ENCODE measurements around the gene MEI1.

MEI1 gene

GRCh38 chr22:41781507-41781906 is 82.2 kb downstream of the MEI1 start:
- DNase-seq (ENCODE audit: low read depth in 2 of 2): no peak

GRCh38 chr22:41782316-41782715 is 83.0 kb downstream of the MEI1 start:
- no peak for DNase-seq (ENCODE audit: low read depth in 2 of 2)

- no peak for DNase-seq (ENCODE audit: low read depth in 2 of 2)
Observed at GRCh38 chr22:41782751-41783150, 83.4 kb downstream of the MEI1 start.

DNA sequence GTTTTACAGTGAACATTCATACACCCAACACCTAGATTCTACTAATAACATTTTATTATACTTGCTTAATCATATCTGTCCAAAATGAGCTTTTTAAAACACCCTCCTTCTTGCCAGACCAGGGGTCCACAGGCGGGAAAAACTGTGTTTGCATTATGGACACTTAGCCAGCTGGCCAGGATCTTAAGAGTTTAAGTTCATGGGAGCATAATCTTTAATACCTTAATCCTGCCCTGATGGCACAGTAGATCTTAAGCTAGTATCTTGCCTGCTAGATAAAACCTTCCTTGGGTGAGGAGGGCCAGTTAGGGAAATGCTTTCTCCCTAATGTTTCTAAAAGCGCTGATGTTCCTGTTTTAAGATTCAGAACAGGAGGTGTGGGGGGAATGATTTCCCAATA is 88.0 kb downstream of the MEI1 start:
- no peak for DNase-seq (ENCODE audit: low read depth in 2 of 2)

- no peak for DNase-seq (ENCODE audit: low read depth in 2 of 2)
Observed at GRCh38 chr22:41793871-41794270, 94.6 kb downstream of the MEI1 start.

DNA sequence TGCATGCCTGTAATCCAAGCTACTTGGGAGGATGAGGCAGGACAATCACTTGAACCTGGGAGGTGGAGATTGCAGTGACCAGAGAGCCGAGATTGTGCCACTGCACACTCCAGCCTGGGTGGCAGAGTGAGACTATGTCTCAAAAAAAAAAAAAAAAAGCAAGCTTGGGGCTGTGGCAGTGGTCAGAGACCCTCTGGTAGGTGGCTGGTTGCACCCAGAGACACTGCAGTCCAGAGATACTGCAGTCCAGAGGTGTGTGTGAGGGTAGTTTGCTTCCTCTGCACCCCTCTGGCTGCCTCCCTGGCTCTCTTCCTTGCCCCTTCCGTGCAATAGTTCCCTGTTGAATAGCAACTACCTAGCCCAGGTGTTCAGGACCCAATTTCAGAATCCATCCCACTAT is 99.4 kb downstream of the MEI1 start:
- DNase-seq (ENCODE audit: low read depth in 2 of 2): no peak

GRCh38 chr22:41799486-41800347 is 100.4 kb downstream of the MEI1 start:
- DNase-seq (ENCODE audit: low read depth in 2 of 2): no peak

GRCh38 chr22:41800348-41801146 is 101.2 kb downstream of the MEI1 start, which contains the start of gene CCDC134:
Gene CCDC134, plus strand, starts transcription at chr22:41800679. Its CDS starts 8,212 bp downstream, at chr22:41808891.
- DNase-seq (ENCODE audit: low read depth in 2 of 2): peak; percentile 88 to 89

DNA sequence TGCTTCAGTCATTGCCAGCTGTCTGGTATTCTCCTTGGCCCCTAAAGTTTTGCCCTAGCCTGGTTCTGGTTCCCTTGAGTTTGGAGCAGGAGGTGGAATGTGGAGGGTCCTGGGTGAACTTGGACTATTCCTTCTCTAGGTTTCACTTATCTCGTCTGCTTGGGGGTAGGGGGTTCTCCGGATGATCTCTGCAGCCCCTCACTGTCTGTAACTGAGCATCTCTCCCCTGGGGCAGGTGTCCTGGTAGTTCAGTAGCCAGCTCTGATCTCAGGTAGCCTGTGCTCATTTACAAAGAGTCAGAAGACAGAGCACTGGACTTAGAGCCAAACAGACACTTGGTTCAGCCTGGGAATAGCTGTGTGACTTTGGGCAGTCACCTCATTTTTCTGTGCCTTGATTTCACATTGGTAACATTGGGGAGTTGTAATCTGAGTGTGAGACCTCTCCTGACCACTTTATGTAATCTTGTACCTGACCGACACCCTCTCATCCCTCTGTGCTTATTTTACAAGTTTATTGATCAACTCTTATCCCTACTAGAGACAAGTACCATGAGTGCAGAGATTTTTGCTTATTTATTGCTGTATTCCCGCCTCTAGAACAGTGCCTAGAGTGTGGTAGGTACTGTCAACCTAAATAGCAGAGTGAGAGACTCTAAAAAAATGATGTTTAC is 102.0 kb downstream of the MEI1 start:
- DNase-seq (ENCODE audit: low read depth in 2 of 2): no peak

GRCh38 chr22:41801886-41802285 is 102.6 kb downstream of the MEI1 start:
- no peak for DNase-seq (ENCODE audit: low read depth in 2 of 2)

DNA sequence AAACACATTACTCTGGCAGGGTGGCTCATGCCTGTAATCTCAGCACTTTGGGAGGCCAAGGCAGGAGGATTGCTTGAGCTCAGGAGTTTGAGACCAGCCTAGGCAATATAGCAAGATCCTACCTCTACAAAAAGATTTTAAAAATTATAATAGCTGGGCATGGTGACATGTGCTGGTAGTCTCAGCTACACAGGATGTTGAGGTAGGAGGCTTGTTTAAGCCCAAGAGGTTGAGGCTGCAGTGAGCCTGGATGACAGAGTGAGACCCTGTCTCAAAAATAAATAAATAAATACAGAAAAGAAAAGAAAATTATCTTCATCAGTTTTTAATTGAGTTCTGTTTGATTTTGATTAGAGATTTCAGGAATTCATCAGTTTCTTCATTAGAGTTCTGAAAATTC is 106.3 kb downstream of the MEI1 start:
- no peak for DNase-seq (ENCODE audit: low read depth in 2 of 2)

DNA sequence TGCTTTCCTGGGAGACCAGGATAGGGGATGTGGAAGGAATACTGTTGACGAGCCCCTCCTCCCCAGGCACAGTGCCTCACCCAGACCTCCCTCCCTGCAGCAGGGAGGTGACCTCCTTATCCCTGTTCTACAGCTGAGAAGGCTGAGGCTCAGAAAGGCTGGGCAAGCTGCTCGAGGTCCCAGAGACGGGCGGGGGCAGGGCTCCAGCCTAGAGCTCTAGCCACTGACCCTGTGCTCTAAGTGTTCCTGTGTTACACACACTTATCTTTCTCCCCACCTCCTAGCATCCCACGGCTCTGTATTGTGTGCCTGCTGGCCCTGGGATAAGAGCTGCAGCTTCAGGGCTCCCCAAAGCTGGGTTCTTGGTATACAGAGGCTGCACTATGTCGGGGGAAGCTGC is 109.1 kb downstream of the MEI1 start:
- no peak for DNase-seq (ENCODE audit: low read depth in 2 of 2)

DNA sequence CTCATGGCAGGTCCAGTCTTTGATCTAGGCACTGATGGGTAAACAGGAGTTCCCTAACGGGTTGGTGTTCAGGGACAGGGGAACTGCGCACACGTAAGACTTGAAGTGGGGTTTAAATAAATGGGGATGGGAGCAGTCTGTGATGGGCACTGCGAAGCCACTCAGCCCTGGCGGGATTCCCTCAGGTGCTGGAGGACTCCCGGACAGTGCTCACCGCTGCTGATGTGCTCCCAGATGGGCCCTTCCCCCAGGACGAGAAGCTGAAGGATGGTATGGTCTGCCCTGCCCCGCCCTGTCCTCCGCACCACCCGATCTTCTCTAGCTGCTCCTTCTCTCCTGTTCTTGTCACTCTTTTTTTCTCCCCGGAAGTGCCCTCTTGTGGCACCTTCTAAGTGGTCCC is 110.7 kb downstream of the MEI1 start:
- DNase-seq (ENCODE audit: low read depth in 2 of 2): no peak

DNA sequence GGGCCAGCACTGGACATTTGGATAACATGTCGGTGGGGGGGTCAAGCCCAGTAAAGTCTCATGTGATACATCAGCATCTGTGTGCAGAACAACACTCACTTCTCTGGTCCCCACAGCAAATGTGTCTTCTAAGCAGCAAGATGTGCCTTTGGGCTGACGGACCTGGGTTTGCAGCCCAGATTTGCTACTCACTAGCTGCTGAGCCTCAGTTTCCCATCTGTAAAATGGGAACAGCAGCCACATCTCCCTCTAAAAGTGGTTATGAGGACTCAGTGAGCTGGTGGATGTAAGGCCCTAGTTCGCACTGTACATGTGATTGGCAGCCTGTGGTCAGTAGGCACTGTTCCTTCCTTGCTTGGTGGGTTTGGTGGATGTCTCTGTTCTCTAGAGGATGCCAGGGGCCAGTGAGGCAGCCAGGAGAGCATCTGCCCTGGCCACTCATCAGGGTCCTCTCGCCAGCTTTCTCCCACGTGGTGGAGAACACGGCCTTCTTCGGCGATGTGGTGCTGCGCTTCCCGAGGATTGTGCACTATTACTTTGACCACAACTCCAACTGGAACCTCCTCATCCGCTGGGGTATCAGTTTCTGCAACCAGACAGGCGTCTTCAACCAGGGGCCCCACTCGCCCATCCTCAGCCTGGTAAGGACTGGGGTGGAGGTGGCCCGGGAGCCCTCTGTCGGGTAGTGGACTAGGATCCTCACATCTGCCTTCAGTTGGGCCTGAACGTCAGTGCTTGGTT is 113.7 kb downstream of the MEI1 start:
- DNase-seq (ENCODE audit: low read depth in 2 of 2): no peak

DNA sequence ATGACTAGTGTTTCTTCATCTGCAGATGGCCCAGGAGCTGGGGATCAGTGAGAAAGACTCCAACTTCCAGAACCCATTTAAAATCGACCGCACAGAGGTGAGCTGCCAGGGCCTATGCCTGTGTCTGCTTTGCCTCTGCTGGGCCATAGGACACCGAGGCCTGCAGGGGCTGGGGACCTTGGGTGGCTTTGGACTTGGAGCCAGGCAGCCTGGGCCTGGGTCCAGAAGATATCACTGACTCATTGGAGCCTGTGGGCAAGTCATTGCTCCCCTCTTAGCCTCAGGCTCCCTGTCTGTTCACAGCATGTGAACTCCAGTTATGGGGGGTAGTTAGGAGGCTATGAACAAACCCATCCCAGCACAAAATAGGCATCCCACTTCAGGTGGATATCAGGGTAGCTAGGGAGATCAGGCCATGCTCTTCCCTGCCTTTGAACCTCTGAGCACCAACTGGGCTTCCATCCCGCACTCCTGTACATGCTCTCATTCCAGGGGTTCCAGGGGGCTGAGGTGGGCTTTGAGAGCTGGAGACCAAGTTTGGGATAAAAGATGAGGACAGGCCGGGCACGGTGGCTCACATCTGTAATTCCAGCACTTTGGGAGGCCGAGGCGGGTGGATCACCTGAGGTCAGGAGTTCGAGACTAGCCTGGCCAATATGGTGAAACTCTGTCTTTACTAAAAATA is 114.6 kb downstream of the MEI1 start:
- DNase-seq (ENCODE audit: low read depth in 2 of 2): no peak

DNA sequence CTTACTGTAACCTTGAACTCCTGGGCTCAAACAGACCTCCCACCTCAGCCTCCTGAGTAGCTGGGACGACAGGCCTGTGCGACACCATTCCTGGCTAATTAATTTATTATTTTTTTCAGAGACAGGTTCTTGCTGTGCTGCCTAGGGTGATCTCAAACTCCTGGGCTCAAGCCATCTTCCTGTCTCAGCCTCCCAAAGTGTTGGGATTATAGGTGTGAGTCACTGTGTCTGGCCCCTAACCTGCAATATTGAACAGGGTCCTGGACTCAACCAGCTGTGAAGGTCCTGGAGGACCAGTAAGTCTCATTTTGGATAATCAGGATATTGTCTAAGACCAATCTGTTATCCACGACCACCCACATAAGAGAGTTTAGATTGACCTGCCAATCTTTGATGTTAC is 116.4 kb downstream of the MEI1 start:
- no peak for DNase-seq (ENCODE audit: low read depth in 2 of 2)

GRCh38 chr22:41816241-41816640 is 116.9 kb downstream of the MEI1 start:
- no peak for DNase-seq (ENCODE audit: low read depth in 2 of 2)

GRCh38 chr22:41816871-41817270 is 117.6 kb downstream of the MEI1 start:
- no peak for DNase-seq (ENCODE audit: low read depth in 2 of 2)

DNA sequence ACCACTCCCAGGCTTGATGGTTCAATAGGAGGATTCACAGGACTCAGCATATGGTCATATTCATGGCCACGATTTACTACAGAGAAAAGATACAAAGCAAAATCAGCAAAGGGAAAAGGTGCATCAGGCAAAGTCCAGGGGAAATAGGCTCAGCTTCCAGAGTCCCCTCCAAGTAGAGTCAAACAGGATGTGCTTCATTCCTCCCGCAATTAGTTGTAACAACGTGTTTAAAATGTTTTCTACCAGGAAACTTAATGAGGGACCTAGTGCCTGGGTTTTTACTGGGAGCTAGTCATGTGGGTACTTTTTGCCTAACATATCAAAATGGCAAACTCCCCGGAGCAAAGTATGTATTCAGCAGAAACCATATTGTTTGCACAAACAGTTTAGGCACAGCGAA is 118.7 kb downstream of the MEI1 start:
- no peak for DNase-seq (ENCODE audit: low read depth in 2 of 2)

GRCh38 chr22:41818596-41818995 is 119.3 kb downstream of the MEI1 start:
- no peak for DNase-seq (ENCODE audit: low read depth in 2 of 2)

DNA sequence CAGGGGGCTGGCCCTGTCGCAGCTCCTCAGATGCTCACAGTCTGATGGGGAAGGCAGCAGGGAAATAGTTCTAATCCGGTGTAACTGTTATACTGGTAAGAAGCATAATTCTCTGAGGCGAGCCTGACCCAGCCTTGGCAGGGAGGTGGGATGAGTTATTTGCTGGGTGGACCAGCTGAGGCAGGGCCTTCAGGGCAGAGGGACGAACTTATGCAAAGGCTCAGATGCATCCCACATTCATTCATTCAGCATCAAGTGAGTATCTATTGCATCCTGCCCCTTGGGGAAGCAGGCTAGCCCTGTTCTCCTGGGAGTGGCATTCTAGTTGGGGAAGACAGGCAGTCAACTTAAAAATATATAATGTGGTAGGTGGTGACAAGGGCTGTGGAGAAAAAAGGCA is 120.0 kb downstream of the MEI1 start:
- no peak for DNase-seq (ENCODE audit: low read depth in 2 of 2)
